Sigmoid colon (tissue), 4 donors: ENCODE data around the gene KLHL3.

Source experiments
- EP300 ChIP-seq, 4 donors: sonication (generic); formaldehyde crosslinking; IDR thresholded peaks; one replicate each; pipeline ENCODE4 v1.6.1; 2017; ENCODE audit warnings: antibody characterized with exemption in 4 of 4
- POLR2A ChIP-seq, 2 donors: fragments of 450-650 bp; IDR thresholded peaks; one replicate each; pipeline ENCODE4 v1.6.1; 2016; ENCODE audit warnings: antibody characterized with exemption in 2 of 2, mild to moderate bottlenecking in 2 of 2, moderate library complexity in 2 of 2
- POLR2AphosphoS5 ChIP-seq, 4 donors: sonication (generic); formaldehyde crosslinking; IDR thresholded peaks; one replicate each; pipeline ENCODE4 v1.6.1; 2017; ENCODE audit warnings: antibody characterized with exemption in 4 of 4
- TF ChIP-seq, protein P1 (sequence below), 4 experiments: fragments of 450-650 bp in 3 of 4; fragments of 200-600 bp in 1 of 4; IDR thresholded peaks; one replicate each; pipeline ENCODE4 v1.5.1; 2016 to 2019; ENCODE audit warnings: antibody characterized with exemption in 4 of 4, mild to moderate bottlenecking in 3 of 4, moderate library complexity in 2 of 4

GRCh38 chr5:137621861-137622823 lies 113.7 kb downstream of the KLHL3 start:
- TF ChIP-seq, protein P1, sequence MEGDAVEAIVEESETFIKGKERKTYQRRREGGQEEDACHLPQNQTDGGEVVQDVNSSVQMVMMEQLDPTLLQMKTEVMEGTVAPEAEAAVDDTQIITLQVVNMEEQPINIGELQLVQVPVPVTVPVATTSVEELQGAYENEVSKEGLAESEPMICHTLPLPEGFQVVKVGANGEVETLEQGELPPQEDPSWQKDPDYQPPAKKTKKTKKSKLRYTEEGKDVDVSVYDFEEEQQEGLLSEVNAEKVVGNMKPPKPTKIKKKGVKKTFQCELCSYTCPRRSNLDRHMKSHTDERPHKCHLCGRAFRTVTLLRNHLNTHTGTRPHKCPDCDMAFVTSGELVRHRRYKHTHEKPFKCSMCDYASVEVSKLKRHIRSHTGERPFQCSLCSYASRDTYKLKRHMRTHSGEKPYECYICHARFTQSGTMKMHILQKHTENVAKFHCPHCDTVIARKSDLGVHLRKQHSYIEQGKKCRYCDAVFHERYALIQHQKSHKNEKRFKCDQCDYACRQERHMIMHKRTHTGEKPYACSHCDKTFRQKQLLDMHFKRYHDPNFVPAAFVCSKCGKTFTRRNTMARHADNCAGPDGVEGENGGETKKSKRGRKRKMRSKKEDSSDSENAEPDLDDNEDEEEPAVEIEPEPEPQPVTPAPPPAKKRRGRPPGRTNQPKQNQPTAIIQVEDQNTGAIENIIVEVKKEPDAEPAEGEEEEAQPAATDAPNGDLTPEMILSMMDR (IDR thresholded peaks at IDR 0.05): no peak
- TF ChIP-seq POLR2AphosphoS5 (IDR thresholded peaks at IDR 0.05): no peak
- TF ChIP-seq POLR2A (IDR thresholded peaks at IDR 0.05): no peak
- no peak for TF ChIP-seq EP300 (IDR thresholded peaks at IDR 0.05)
